IPS DF 6.9 (cell line): Measurements from ENCODE around the gene MAP3K12.
"Not testable (repeated sequence)": the region's sequence is repeated elsewhere in the genome, so short reads cannot be mapped to it uniquely, and the experiment has no call there.

Source experiments
- DNase-seq: peaks from one replicate; pipeline ENCODE4 v3.0.0-alpha.2; 2013; ENCODE audit warnings: low read depth, low spot score
- H3K27ac ChIP-seq: one replicate; pipeline ENCODE4 v1.5.1; 2013; ENCODE audit warnings: low read length, control low read depth
- H3K27me3 ChIP-seq: 2 replicates; pipeline ENCODE4 v1.6.1; 2013; ENCODE audit warnings: mild to moderate bottlenecking, low read length; ENCODE audit not compliant: control insufficient read depth, insufficient read depth
- H3K36me3 ChIP-seq: 2 replicates; pipeline ENCODE4 v1.6.1; 2013; ENCODE audit warnings: low read length; ENCODE audit not compliant: control insufficient read depth, insufficient read depth
- H3K4me1 ChIP-seq: 2 replicates; pipeline ENCODE4 v1.6.1; 2013; ENCODE audit warnings: low read length; ENCODE audit not compliant: control insufficient read depth, insufficient read depth
- H3K4me3 ChIP-seq: 2 replicates; pipeline ENCODE4 v1.5.1; 2013; ENCODE audit warnings: mild to moderate bottlenecking, low read length
- H3K9me3 ChIP-seq: 2 replicates; pipeline ENCODE4 v1.6.1; 2013; ENCODE audit warnings: low read length, inconsistent platforms; ENCODE audit not compliant: control insufficient read depth, insufficient read depth
- WGBS: extraction: QIAGEN DNeasy Blood & Tissue Kit; methylation state at CpG from one replicate; pipeline ENCODE4 v1.1.7; 2013; ENCODE audit warnings: mixed read lengths, missing lambda C conversion rate; ENCODE audit not compliant: insufficient read length, insufficient coverage; 5-methylcytosine and 5-hydroxymethylcytosine counted together

Gene MAP3K12

GRCh38 chr12:53454707-53455106 lies 44.6 kb downstream of the MAP3K12 start:
- peaks cover 33% of the 10 kb centered on the region; the same call in 1 of the 2 replicates for H3K36me3 ChIP-seq
- no peak overlapping the region for H3K27ac ChIP-seq
- DNase-seq: no peak
- H3K27me3 ChIP-seq: no peaks in the 10 kb centered on the region
- WGBS: no CpG with 5 or more reads among the region's 3 CpGs
- H3K4me3 ChIP-seq: no peak overlapping the region
- no peaks in the 10 kb centered on the region for H3K9me3 ChIP-seq
- no peaks in the 10 kb centered on the region for H3K4me1 ChIP-seq

- peaks cover 29% of the 10 kb centered on the region; the same call in 1 of the 2 replicates for H3K36me3 ChIP-seq
- no CpG with 5 or more reads among the region's 6 CpGs for WGBS
- no peak for DNase-seq
- no peaks in the 10 kb centered on the region for H3K27me3 ChIP-seq
- H3K9me3 ChIP-seq: no peaks in the 10 kb centered on the region
- no peak overlapping the region for H3K27ac ChIP-seq
- no peaks in the 10 kb centered on the region for H3K4me1 ChIP-seq
- no peak overlapping the region for H3K4me3 ChIP-seq
These were observed 45.2 kb downstream of the MAP3K12 start for GRCh38 chr12:53453953-53454640.

- Histone ChIP-seq H3K36me3 (peaks cover 23% of the 10 kb centered on the region; the same call in 1 of the 2 replicates), H3K4me1 (no peaks in the 10 kb centered on the region), H3K4me3 (peak overlapping the region; percentile 100), H3K27ac (no peak overlapping the region), H3K27me3 (no peaks in the 10 kb centered on the region), H3K9me3 (no peaks in the 10 kb centered on the region)
- DNase-seq: no peak
- no CpG with 5 or more reads among the region's 82 CpGs for WGBS
These were observed 46.8 kb downstream of the MAP3K12 start for GRCh38 chr12:53452159-53453077.

GRCh38 chr12:53451661-53452158 lies 47.5 kb downstream of the MAP3K12 start, which contains the start of gene PCBP2:
TSS of gene PCBP2 (plus strand) at chr12:53452102. CDS start at chr12:53454801, 2,699 bp downstream.
- no peak within 1 kb of the TSS for H3K27ac ChIP-seq
- H3K27me3 ChIP-seq: no peaks in the 10 kb centered on the region
- peak within 1 kb of the TSS; percentile 100 for H3K4me3 ChIP-seq
- DNase-seq: peak; percentile 98
- no peaks in the 10 kb centered on the region for H3K4me1 ChIP-seq
- H3K36me3 ChIP-seq: peaks cover 17% of the 10 kb centered on the region; the same call in 1 of the 2 replicates
- no peaks in the 10 kb centered on the region for H3K9me3 ChIP-seq
- no CpG with 5 or more reads among the region's 32 CpGs for WGBS

- no peak for DNase-seq
- Histone ChIP-seq H3K27ac (no peak overlapping the region), H3K4me3 (no peak overlapping the region), H3K4me1 (no peaks in the 10 kb centered on the region), H3K36me3 (peaks cover 15% of the 10 kb centered on the region; the same call in 1 of the 2 replicates), H3K27me3 (no peaks in the 10 kb centered on the region), H3K9me3 (no peaks in the 10 kb centered on the region)
- WGBS: no CpG with 5 or more reads among the region's 7 CpGs
These were observed 48.3 kb downstream of the MAP3K12 start for GRCh38 chr12:53450936-53451335.

GRCh38 chr12:53444593-53445325 lies 54.5 kb downstream of the MAP3K12 start:
- not testable (repeated sequence) for H3K36me3 ChIP-seq, DNase-seq, H3K27ac ChIP-seq, H3K4me3 ChIP-seq, H3K4me1 ChIP-seq, H3K27me3 ChIP-seq, H3K9me3 ChIP-seq
- no CpG with 5 or more reads among the region's 11 CpGs for WGBS

- no CpG with 5 or more reads among the region's 4 CpGs for WGBS
- Histone ChIP-seq H3K36me3 (peaks cover 5% of the 10 kb centered on the region; the same call in 1 of the 2 replicates), H3K4me3 (no peak overlapping the region), H3K27me3 (no peaks in the 10 kb centered on the region), H3K9me3 (no peaks in the 10 kb centered on the region), H3K4me1 (peaks cover 4% of the 10 kb centered on the region; the same call in 1 of the 2 replicates), H3K27ac (no peak overlapping the region)
- DNase-seq: no peak
These were observed 55.3 kb downstream of the MAP3K12 start for GRCh38 chr12:53443955-53444354.

- Histone ChIP-seq H3K27me3 (no peaks in the 10 kb centered on the region), H3K9me3 (no peaks in the 10 kb centered on the region), H3K36me3 (peaks cover 5% of the 10 kb centered on the region; the same call in 1 of the 2 replicates), H3K4me3 (peak within 1 kb of the TSS; percentile 92), H3K4me1 (peaks cover 4% of the 10 kb centered on the region; the same call in 1 of the 2 replicates), H3K27ac (no peak within 1 kb of the TSS)
- peak; percentile 99 for DNase-seq
- no CpG with 5 or more reads among the region's 31 CpGs for WGBS
These were observed 58.0 kb downstream of the MAP3K12 start, which contains the start of gene PRR13 for GRCh38 chr12:53441040-53441833. TSS of gene PRR13 (plus strand) at chr12:53441734. CDS start at chr12:53442715, 981 bp downstream.

- H3K36me3 ChIP-seq, H3K27me3 ChIP-seq, H3K4me3 ChIP-seq, DNase-seq, H3K27ac ChIP-seq, H3K9me3 ChIP-seq, H3K4me1 ChIP-seq: not testable (repeated sequence)
These were observed 59.7 kb downstream of the MAP3K12 start for GRCh38 chr12:53439582-53439981.
